ENCODE results near the gene FBXO47. TPM values are rescaled to one million over a fixed set of nuclear protein-coding genes. Genes with fewer than 3 reads are reported as not detected.

Gene FBXO47
- total and polyA plus RNA-seq, 4 donors = not detected

- Histone ChIP-seq H3K27me3 (ENCODE audit: control insufficient read depth in 3 of 3, insufficient read depth in 3 of 3, low read length in 2 of 3) (no peaks in the 10 kb centered on the region), H3K4me1 (ENCODE audit: control insufficient read depth in 5 of 5, insufficient read depth in 5 of 5, low read length in 5 of 5) (peaks cover 0 to 52% (median 6%) of the 10 kb centered on the region in 5 donors), H3K9ac (ENCODE audit: insufficient read depth in 1 of 2, low read length in 2 of 2) (no peak overlapping the region), H3K27ac (ENCODE audit: low read depth in 1 of 2, low read length in 1 of 2) (peak overlapping the region in 1 of 2 donors; percentile 3), H3K9me3 (ENCODE audit: control insufficient read depth in 4 of 4, insufficient read depth in 3 of 4, low read length in 3 of 4) (no peaks in the 10 kb centered on the region), H3K36me3 (ENCODE audit: control insufficient read depth in 4 of 4, insufficient read depth in 4 of 4, low read length in 4 of 4) (peaks cover 0 to 38% (median 20%) of the 10 kb centered on the region in 4 donors), H3K4me3 (no peak overlapping the region)
- DNase-seq (no peak), ATAC-seq (ENCODE audit: insufficient read depth, low FRiP score) (no peak)
- 86 to 91% methylated on average over 10 of the region's 10 CpGs for WGBS, 2 donors
- TF ChIP-seq CTCF (IDR thresholded peaks at IDR 0.05; ENCODE audit: control extremely low read depth, extremely low read depth) = no peak
Observed at GRCh38 chr17:38911081-38911730, 56.0 kb downstream of the FBXO47 start.

DNA sequence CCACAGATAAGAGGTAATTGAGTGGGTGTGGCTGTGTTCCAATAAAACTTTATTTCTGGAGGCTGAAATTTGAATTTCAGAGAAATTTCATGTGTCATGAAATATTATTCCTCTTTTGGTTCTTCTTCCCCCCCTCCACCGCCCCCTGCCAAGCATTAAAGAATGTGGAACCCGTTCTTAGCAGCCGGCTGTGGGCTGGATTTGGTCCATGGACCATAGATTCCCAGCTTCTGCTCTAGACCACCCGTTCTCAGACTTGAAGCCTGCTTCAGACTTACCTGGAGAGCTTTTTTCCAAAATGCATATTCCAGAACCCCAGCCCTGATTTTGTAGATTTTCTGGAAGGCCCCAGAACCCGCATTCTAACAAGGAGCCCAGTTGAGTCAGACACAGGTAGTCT lies 56.9 kb downstream of the FBXO47 start:
- DNase-seq = no peak
- 88 to 92% methylated on average over 5 of the region's 5 CpGs for WGBS, 2 donors
- Histone ChIP-seq H3K4me3 (no peak overlapping the region), H3K27ac (ENCODE audit: low read depth in 1 of 2, low read length in 1 of 2) (no peak overlapping the region), H3K4me1 (ENCODE audit: control insufficient read depth in 5 of 5, insufficient read depth in 5 of 5, low read length in 5 of 5) (peaks cover 0 to 53% (median 6%) of the 10 kb centered on the region in 5 donors), H3K27me3 (ENCODE audit: control insufficient read depth in 3 of 3, insufficient read depth in 3 of 3, low read length in 2 of 3) (no peaks in the 10 kb centered on the region), H3K9ac (ENCODE audit: insufficient read depth in 1 of 2, low read length in 2 of 2) (no peak overlapping the region), H3K9me3 (ENCODE audit: control insufficient read depth in 4 of 4, insufficient read depth in 3 of 4, low read length in 3 of 4) (no peaks in the 10 kb centered on the region), H3K36me3 (ENCODE audit: control insufficient read depth in 4 of 4, insufficient read depth in 4 of 4, low read length in 4 of 4) (peaks cover 0 to 30% (median 19%) of the 10 kb centered on the region in 4 donors)
- no peak for TF ChIP-seq CTCF (IDR thresholded peaks at IDR 0.05; ENCODE audit: control extremely low read depth, extremely low read depth)
- ATAC-seq (ENCODE audit: insufficient read depth, low FRiP score) = no peak

GRCh38 chr17:38908676-38909181 lies 58.5 kb downstream of the FBXO47 start:
- WGBS, 2 donors = 41 to 52% methylated on average over 8 of the region's 8 CpGs
- DNase-seq = no peak
- ATAC-seq (ENCODE audit: insufficient read depth, low FRiP score) = no peak
- Histone ChIP-seq H3K9me3 (ENCODE audit: control insufficient read depth in 4 of 4, insufficient read depth in 3 of 4, low read length in 3 of 4) (no peaks in the 10 kb centered on the region), H3K36me3 (ENCODE audit: control insufficient read depth in 4 of 4, insufficient read depth in 4 of 4, low read length in 4 of 4) (peaks cover 0 to 26% (median 19%) of the 10 kb centered on the region in 4 donors), H3K4me1 (ENCODE audit: control insufficient read depth in 5 of 5, insufficient read depth in 5 of 5, low read length in 5 of 5) (peaks cover 0 to 42% (median 5%) of the 10 kb centered on the region in 5 donors), H3K27me3 (ENCODE audit: control insufficient read depth in 3 of 3, insufficient read depth in 3 of 3, low read length in 2 of 3) (no peaks in the 10 kb centered on the region), H3K9ac (ENCODE audit: insufficient read depth in 1 of 2, low read length in 2 of 2) (no peak overlapping the region), H3K27ac (ENCODE audit: low read depth in 1 of 2, low read length in 1 of 2) (peak overlapping the region in 1 of 2 donors; percentile 50), H3K4me3 (no peak overlapping the region)
- no peak for TF ChIP-seq CTCF (IDR thresholded peaks at IDR 0.05; ENCODE audit: control extremely low read depth, extremely low read depth)
